Upper lobe of left lung (tissue), 6 donors: ENCODE results near the gene USP10. TPM values are rescaled to one million over a fixed set of nuclear protein-coding genes. Genes with fewer than 3 reads are reported as not detected.

Source experiments
- ATAC-seq, 2 donors: fragments of 200-7000 bp; cut with Tn5 transposase; one replicate each; pipeline ENCODE4 v1.9.1; 2022; ENCODE audit warnings: mild to moderate bottlenecking in 2 of 2, moderate library complexity in 2 of 2; ENCODE audit not compliant: low FRiP score in 2 of 2
- DNase-seq, 2 donors: peaks; one replicate each; pipeline ENCODE4 v3.0.0-alpha.2; 2019 to 2020
- H3K27ac ChIP-seq, 4 donors: fragments of 200-600 bp; sonication (generic); one replicate each; pipeline ENCODE4 v1.5.1; 2016 to 2019
- H3K27me3 ChIP-seq, 4 donors: fragments of 200-600 bp; sonication (generic); one replicate each; pipeline ENCODE4 v1.5.1; 2017 to 2019
- H3K36me3 ChIP-seq, 4 donors: fragments of 200-600 bp; sonication (generic); one replicate each; pipeline ENCODE4 v1.5.1; 2016 to 2019
- H3K4me1 ChIP-seq, 4 donors: fragments of 200-600 bp; sonication (generic); one replicate each; pipeline ENCODE4 v1.5.1; 2018 to 2019
- H3K4me3 ChIP-seq, 4 donors: fragments of 200-600 bp; sonication (generic); one replicate each; pipeline ENCODE4 v1.5.1; 2017 to 2019; ENCODE audit warnings: mild to moderate bottlenecking in 2 of 4, moderate library complexity in 1 of 4
- H3K9me3 ChIP-seq, 4 donors: fragments of 200-600 bp; sonication (generic); one replicate each; pipeline ENCODE4 v1.5.1; 2018 to 2019
- CTCF ChIP-seq, 6 experiments: fragments of 450-650 bp in 4 of 6; fragments of 200-600 bp in 2 of 6; sonication (generic) in 2 of 6; IDR thresholded peaks; one replicate each; pipeline ENCODE4 v1.5.1; 2016 to 2019; ENCODE audit warnings: antibody characterized with exemption in 6 of 6
- EP300 ChIP-seq, 4 donors: sonication (generic); formaldehyde crosslinking; IDR thresholded peaks; one replicate each; pipeline ENCODE4 v1.5.1; 2017; ENCODE audit warnings: antibody characterized with exemption in 4 of 4, control low read depth in 2 of 4
- POLR2A ChIP-seq, 4 donors: fragments of 450-650 bp; IDR thresholded peaks; one replicate each; pipeline ENCODE4 v1.5.1; 2016 to 2017; ENCODE audit warnings: antibody characterized with exemption in 4 of 4, mild to moderate bottlenecking in 2 of 4
- POLR2AphosphoS5 ChIP-seq, 2 donors: sonication (generic); formaldehyde crosslinking; IDR thresholded peaks; one replicate each; pipeline ENCODE4 v1.5.1; 2017; ENCODE audit warnings: antibody characterized with exemption in 2 of 2
- WGBS, 2 donors: methylation state at CpG; one replicate each; pipeline ENCODE4 v1.1.5; 2017 to 2018; 5-methylcytosine and 5-hydroxymethylcytosine counted together
- total RNA-seq, 6 donors: library from RNA; depleted of rRNA in 4 of 6; stranded (reverse); fragments of >200 nt in 4 of 6; gene quantifications; one replicate each; pipeline versions ENCODE4 v1.1.0 to v1.2.1, GENCODE V29; 2016 to 2021
- donor health status: DM: no; HTN: no; CAD: no; lungs with moderate emphysema.
- donor health status: DM: no; HTN: yes; CAD: no; lungs with severe emphysema.

The USP10 gene
- total RNA-seq, 6 donors from 2014 or later = 40.9 to 64.7 (median 51.5) TPM

GRCh38 chr16:84665359-84665758 lies 34.4 kb upstream of the USP10 start:
- no peak for TF ChIP-seq POLR2A (IDR thresholded peaks at IDR 0.05)
- TF ChIP-seq CTCF (IDR thresholded peaks at IDR 0.05) = no peak
- TF ChIP-seq EP300 (IDR thresholded peaks at IDR 0.05) = no peak
- TF ChIP-seq POLR2AphosphoS5 (IDR thresholded peaks at IDR 0.05) = no peak
- WGBS, 2 donors = 84% methylated on average over 2 of the region's 2 CpGs
- Histone ChIP-seq H3K4me3 (no peak overlapping the region), H3K27ac (no peak overlapping the region), H3K4me1 (no peaks in the 10 kb centered on the region), H3K36me3 (peaks cover 19 to 62% (median 53%) of the 10 kb centered on the region in 4 donors), H3K9me3 (no peaks in the 10 kb centered on the region), H3K27me3 (no peaks in the 10 kb centered on the region)
- DNase-seq (no peak), ATAC-seq (no peak)

GRCh38 chr16:84665843-84666242 lies 34.0 kb upstream of the USP10 start:
- Histone ChIP-seq H3K4me1 (no peaks in the 10 kb centered on the region), H3K36me3 (peaks cover 19 to 57% (median 49%) of the 10 kb centered on the region in 4 donors), H3K27ac (no peak overlapping the region), H3K4me3 (no peak overlapping the region), H3K9me3 (no peaks in the 10 kb centered on the region), H3K27me3 (no peaks in the 10 kb centered on the region)
- no peak for DNase-seq
- no peak for ATAC-seq
- TF ChIP-seq CTCF (IDR thresholded peaks at IDR 0.05) (no peak), POLR2AphosphoS5 (IDR thresholded peaks at IDR 0.05) (no peak)
- WGBS, 2 donors = 90 to 98% methylated on average over 4 to 7 of the region's 7 CpGs

GRCh38 chr16:84667600-84668309 lies 32.0 kb upstream of the USP10 start:
- ATAC-seq (no peak), DNase-seq (peak in 1 of 2 donors; percentile 50)

GRCh38 chr16:84670063-84670462 lies 29.7 kb upstream of the USP10 start:
- 76 to 90% methylated on average over 11 to 12 of the region's 12 CpGs for WGBS, 2 donors
- TF ChIP-seq CTCF (IDR thresholded peaks at IDR 0.05) = no peak
- no peak for TF ChIP-seq POLR2AphosphoS5 (IDR thresholded peaks at IDR 0.05)
- no peak for TF ChIP-seq EP300 (IDR thresholded peaks at IDR 0.05)
- no peak for TF ChIP-seq POLR2A (IDR thresholded peaks at IDR 0.05)
- DNase-seq (peak in 1 of 2 donors; percentile 63), ATAC-seq (peak in 1 of 2 donors; percentile 47)
- Histone ChIP-seq H3K27me3 (no peaks in the 10 kb centered on the region), H3K36me3 (peaks cover 0 to 15% (median 12%) of the 10 kb centered on the region in 4 donors), H3K9me3 (no peaks in the 10 kb centered on the region), H3K4me3 (no peak overlapping the region), H3K27ac (no peak overlapping the region), H3K4me1 (peaks cover 0 to 5% (median 0%) of the 10 kb centered on the region in 4 donors)

More at GRCh38 chr16:84667600-84668309, 32.0 kb upstream of the USP10 start:
- no peak overlapping the region for H3K4me3 ChIP-seq
- H3K4me1 ChIP-seq = peaks cover 0 to 5% (median 0%) of the 10 kb centered on the region in 4 donors
- no peaks in the 10 kb centered on the region for H3K27me3 ChIP-seq
- 85 to 91% methylated on average over 16 of the region's 16 CpGs for WGBS, 2 donors
- no peaks in the 10 kb centered on the region for H3K9me3 ChIP-seq
- peaks cover 4 to 38% (median 30%) of the 10 kb centered on the region in 4 donors for H3K36me3 ChIP-seq
- TF ChIP-seq CTCF (IDR thresholded peaks at IDR 0.05) (no peak), EP300 (IDR thresholded peaks at IDR 0.05) (no peak), POLR2AphosphoS5 (IDR thresholded peaks at IDR 0.05) (no peak), POLR2A (IDR thresholded peaks at IDR 0.05) (no peak)
- no peak overlapping the region for H3K27ac ChIP-seq
